HG03095 (cell line): Measurements from ENCODE around the gene CUBN.

Experiments
- ATAC-seq: cut with Tn5 transposase; IDR thresholded peaks from one replicate; pipeline ENCODE4 v1.9.1; 2021; ENCODE audit warnings: moderate library complexity; ENCODE audit not compliant: unreplicated experiment

Gene CUBN

GRCh38 chr10:16992611-16993119 is 136.9 kb downstream of the CUBN start:
- ATAC-seq, result no peak

GRCh38 chr10:16991011-16991410 is 138.6 kb downstream of the CUBN start:
- ATAC-seq, result no peak

- ATAC-seq, result no peak
Measured at GRCh38 chr10:16989826-16990293, 139.8 kb downstream of the CUBN start.

DNA sequence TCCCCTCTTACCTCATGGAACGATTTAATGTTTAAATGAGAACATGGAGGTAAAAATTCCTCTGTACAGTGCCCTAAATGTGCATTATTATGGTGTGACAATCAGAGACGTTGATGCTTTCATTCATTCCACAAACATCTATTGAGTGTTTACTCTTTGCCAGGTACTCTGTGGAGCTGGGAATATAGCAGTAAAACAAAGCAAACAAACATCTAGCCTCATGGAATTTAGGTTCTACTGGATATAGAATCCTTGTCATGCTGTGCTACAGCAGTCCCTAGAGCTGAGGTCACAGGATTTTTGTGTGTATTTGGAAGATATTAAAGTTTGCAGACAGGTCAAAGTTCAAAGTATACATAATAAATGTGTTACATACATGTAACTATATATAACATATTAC is 140.7 kb downstream of the CUBN start:
- no peak for ATAC-seq

DNA sequence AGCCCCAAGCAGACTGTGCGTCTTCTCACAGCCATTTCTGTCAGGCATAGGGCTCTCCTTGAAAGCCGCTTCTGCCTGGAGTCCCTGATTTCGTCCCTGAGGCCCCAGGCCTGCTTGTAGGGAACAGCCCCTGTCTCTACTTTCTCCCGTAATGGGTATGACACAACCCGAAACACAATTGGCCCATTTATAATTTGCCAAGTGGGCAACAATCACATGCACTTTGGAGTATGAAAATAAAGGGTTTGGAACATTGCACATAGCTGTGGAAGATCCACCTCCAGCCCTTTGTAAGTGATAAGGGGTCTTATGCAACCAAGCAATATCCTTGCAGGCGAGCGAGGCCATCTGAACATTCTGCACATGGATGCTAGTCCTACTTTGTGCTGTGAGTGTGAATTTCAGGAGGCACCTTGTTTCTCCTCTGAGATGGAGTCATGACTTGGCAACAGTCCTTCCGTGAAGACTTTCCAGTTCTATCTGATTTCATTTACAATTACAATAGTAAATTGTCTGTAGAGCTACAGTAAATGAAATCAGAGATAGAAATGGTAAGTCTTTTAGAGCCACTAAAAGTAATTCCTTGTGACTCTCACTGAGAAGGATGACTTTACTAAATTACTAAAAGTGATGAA is 141.5 kb downstream of the CUBN start:
- no peak for ATAC-seq

- no peak for ATAC-seq
Measured at GRCh38 chr10:16987206-16987621, 142.4 kb downstream of the CUBN start.

- no peak for ATAC-seq
Measured at GRCh38 chr10:16986406-16987205, 143.0 kb downstream of the CUBN start.

DNA sequence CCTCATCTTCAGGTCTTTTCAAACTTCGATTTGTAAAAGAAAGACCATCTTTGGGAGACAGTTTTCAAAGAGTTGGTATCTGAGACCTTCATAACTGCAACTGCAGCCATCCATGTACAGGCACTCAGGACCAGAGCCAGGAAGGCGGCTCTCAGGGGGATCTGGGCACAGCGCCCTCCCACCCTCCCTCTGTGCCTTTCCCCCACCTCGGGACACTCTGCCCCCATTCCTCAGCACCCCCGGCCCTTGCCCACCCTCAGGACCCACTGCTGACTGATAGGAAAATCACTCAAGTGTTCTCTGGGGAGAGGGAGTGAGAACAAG is 143.6 kb downstream of the CUBN start:
- ATAC-seq, result no peak

DNA sequence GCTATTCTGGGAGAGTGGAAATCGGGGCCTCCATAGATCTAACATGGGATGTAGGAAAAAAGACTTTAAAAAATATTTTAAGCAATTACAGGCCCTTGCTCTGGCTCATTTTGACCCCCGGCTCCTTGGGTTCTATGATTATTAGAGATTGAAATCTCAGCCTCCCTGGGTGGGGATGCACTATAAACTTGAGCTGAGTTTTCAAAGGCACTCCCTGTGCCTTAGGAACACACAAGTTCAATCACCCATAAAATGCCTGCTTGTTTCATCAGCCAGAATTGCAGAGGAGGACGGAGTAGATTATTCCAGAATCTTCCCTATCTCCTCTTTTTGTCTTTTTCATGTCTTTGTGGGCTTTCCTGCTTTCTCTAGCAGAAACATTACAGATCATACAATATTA is 145.4 kb downstream of the CUBN start:
- ATAC-seq, result no peak

GRCh38 chr10:16976803-16977202 is 152.8 kb downstream of the CUBN start:
- ATAC-seq, result no peak

GRCh38 chr10:16975188-16975587 is 154.4 kb downstream of the CUBN start:
- no peak for ATAC-seq

DNA sequence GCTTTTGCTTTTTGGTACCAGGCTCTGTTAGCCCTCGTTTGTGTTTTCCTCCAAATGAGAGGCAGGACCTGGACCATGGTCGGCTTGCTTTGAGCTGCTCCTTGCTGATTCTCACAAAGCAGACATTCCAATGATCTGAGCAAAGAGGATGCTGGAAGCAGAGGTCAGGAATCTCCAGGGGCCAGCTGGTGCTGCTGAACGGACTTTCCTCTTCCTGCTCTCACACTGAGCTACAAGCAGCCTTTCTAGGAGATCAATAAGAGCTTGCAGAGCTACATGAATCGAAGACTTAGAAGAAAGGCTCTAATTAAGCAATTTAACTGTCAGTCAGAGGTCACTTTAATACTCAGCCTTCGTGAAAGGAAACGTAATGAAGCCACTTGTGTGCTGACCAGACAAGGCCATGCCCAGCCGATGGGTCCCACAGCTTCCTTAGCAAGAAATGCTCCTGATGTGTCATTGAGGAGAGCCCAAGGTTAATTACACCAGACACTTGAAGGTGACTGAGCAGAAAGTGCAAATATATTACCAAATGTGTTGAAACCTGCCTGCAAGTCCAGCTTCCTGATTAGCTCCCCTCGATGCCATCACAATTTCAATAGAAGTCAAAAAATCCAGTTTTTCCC is 161.1 kb downstream of the CUBN start:
- no peak for ATAC-seq

DNA sequence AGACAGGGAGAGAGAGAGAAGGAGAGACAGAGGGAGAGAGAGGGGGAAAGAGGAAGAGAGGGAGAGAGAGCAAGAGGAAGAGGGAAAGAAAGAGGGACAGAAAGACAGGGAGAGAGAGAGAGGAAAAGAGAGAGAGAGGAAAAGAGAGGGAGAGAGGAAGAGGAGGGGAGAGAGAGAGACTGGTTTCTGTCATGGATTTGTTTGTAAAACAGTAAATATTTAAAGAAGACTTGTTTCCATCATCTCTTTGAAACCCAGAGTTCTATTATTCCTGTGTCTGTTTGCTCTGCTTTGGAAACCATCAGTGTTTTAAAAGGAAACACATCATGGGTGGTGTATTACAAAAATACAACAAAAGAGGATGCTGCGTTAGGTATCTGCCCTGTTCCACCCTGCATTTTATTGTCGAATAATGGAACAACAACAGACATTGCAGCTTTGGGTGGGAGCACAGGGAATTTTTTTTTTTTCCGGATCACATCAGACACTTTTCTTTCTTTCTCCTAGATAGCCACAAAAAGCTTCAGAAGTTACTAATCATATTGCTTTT is 161.7 kb downstream of the CUBN start:
- ATAC-seq, result no peak

GRCh38 chr10:16966991-16967865 is 162.4 kb downstream of the CUBN start:
- ATAC-seq, result no peak

GRCh38 chr10:16965740-16966447 is 163.7 kb downstream of the CUBN start:
- ATAC-seq, result no peak

DNA sequence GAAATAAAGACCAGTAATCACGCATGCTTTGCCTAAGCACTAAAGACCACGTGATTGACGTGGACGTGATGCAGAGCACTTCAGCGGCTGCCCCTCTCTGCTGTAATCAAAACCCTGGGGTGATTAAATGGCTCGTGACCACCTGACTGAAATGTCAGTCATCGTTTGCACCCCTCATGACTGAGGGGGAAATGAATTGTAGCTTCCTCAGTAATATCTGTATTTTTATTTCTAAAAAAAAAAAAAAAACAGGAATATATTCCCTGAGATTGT is 164.3 kb downstream of the CUBN start:
- ATAC-seq, result no peak

DNA sequence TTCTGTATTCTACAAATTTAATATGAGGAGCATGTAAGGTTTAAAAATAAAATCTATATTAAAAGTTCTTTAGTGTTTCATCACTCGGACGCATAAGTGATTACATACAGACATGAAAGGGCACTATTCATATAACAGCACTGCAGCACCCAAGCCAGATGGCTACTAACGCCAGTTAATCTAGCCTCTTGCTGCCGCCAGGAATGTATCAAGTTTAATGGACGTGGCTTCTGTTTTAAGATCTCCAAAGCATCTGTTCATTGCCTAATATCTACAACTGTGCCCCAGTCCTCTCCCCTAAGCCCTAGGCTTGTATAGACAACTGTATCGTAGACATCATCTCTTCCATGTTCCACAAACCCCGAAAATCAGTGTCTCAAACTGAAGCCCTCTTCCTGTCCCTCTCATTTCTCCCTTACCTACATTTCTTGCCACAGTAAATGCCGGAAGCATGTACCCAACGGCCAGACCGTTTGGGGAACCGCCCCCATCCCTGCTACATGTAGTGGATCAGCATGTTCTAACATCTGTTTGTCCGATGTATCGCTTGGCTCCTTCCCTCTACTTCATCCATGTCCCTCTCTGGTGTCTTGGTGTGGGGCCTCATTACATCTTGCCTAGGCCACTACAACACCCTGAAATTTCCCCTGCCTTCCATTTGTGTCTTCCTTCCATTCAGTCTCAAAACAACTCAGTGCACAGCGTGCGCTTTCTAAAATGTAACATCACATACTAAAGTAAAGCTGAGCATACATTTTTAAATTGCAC is 164.9 kb downstream of the CUBN start:
- no peak for ATAC-seq

- ATAC-seq, result no peak
Measured at GRCh38 chr10:16960551-16960950, 169.1 kb downstream of the CUBN start.

- ATAC-seq, result no peak
Measured at GRCh38 chr10:16957038-16957437, 172.6 kb downstream of the CUBN start.
